ENCODE data around the gene VRTN.

VRTN gene

GRCh38 chr14:74348241-74348734, at the start of gene VRTN:
VRTN (plus strand) TSS chr14:74348471; CDS start chr14:74356784, 8,313 bp downstream.
- Mint-ChIP-seq H3K9me3 (no peaks in the 10 kb centered on the region), H3K4me1 (no peaks in the 10 kb centered on the region), H3K27me3 (ENCODE audit: low read depth) (peaks cover 26% of the 10 kb centered on the region), H3K36me3 (ENCODE audit: low read depth) (no peaks in the 10 kb centered on the region), H3K27ac (no peak within 1 kb of the TSS), H3K4me3 (no peak within 1 kb of the TSS)
- TF ChIP-seq CTCF (IDR thresholded peaks at IDR 0.05; ENCODE audit: unreplicated experiment in 3 of 3), result no peak

- H3K27me3 Mint-ChIP-seq (ENCODE audit: low read depth), result no peaks in the 10 kb centered on the region
- TF ChIP-seq CTCF (IDR thresholded peaks at IDR 0.05; ENCODE audit: unreplicated experiment in 3 of 3), result no peak
- peak overlapping the region; percentile 54 to 70 (median 65) for H3K4me3 Mint-ChIP-seq
- H3K36me3 Mint-ChIP-seq (ENCODE audit: low read depth), result peaks cover 44% of the 10 kb centered on the region
- H3K4me1 Mint-ChIP-seq, result peaks cover 16% of the 10 kb centered on the region
- H3K27ac Mint-ChIP-seq, result peak overlapping the region; percentile 37 to 78 (median 37)
- H3K9me3 Mint-ChIP-seq, result no peaks in the 10 kb centered on the region
These were observed 49.2 kb upstream of the VRTN start for GRCh38 chr14:74299061-74299545.

- peaks cover 25% of the 10 kb centered on the region for H3K36me3 Mint-ChIP-seq (ENCODE audit: low read depth)
- no peaks in the 10 kb centered on the region for H3K9me3 Mint-ChIP-seq
- no peaks in the 10 kb centered on the region for H3K27me3 Mint-ChIP-seq (ENCODE audit: low read depth)
- H3K4me1 Mint-ChIP-seq, result peaks cover 16% of the 10 kb centered on the region
- H3K27ac Mint-ChIP-seq, result peak overlapping the region; percentile 90 to 94 (median 92)
- H3K4me3 Mint-ChIP-seq, result peak overlapping the region; percentile 91 to 98 (median 93)
- TF ChIP-seq CTCF (IDR thresholded peaks at IDR 0.05; ENCODE audit: unreplicated experiment in 3 of 3), result no peak
These were observed 46.6 kb upstream of the VRTN start for GRCh38 chr14:74301594-74302151.

- H3K27ac Mint-ChIP-seq, result peak overlapping the region; percentile 90 to 94 (median 92)
- peaks cover 16% of the 10 kb centered on the region for H3K4me1 Mint-ChIP-seq
- H3K9me3 Mint-ChIP-seq, result no peaks in the 10 kb centered on the region
- peaks cover 23% of the 10 kb centered on the region for H3K36me3 Mint-ChIP-seq (ENCODE audit: low read depth)
- peak; percentile 47 to 60 (median 53) for TF ChIP-seq CTCF (IDR thresholded peaks at IDR 0.05; ENCODE audit: unreplicated experiment in 3 of 3)
- peak overlapping the region; percentile 91 to 98 (median 93) for H3K4me3 Mint-ChIP-seq
- H3K27me3 Mint-ChIP-seq (ENCODE audit: low read depth), result no peaks in the 10 kb centered on the region
These were observed 46.1 kb upstream of the VRTN start for GRCh38 chr14:74302152-74302628.

- peak in 2 of 3 experiments; percentile 11 to 42 for TF ChIP-seq CTCF (IDR thresholded peaks at IDR 0.05; ENCODE audit: unreplicated experiment in 3 of 3)
- H3K36me3 Mint-ChIP-seq (ENCODE audit: low read depth), result peaks cover 17% of the 10 kb centered on the region
- peak within 1 kb of the TSS; percentile 90 to 94 (median 92) for H3K27ac Mint-ChIP-seq
- peaks cover 16% of the 10 kb centered on the region for H3K4me1 Mint-ChIP-seq
- no peaks in the 10 kb centered on the region for H3K27me3 Mint-ChIP-seq (ENCODE audit: low read depth)
- no peaks in the 10 kb centered on the region for H3K9me3 Mint-ChIP-seq
- peak within 1 kb of the TSS; percentile 91 to 98 (median 93) for H3K4me3 Mint-ChIP-seq
These were observed 45.4 kb upstream of the VRTN start, which contains the start of gene ABCD4 for GRCh38 chr14:74302634-74303569. ABCD4 (minus strand) TSS chr14:74302934; CDS start chr14:74302912, 22 bp downstream.

Data from nephron (organoid).